SK-N-MC (cell line): ENCODE results near the gene LTBP1.

Experiments used
- EZH2 ChIP-seq: fragments of 200-600 bp; sonication (generic); IDR thresholded peaks from one replicate; pipeline ENCODE4 v1.6.1; 2017; ENCODE audit warnings: antibody characterized with exemption
- POLR2AphosphoS5 ChIP-seq: IDR thresholded peaks from 2 replicates; pipeline ENCODE4 v1.6.1; 2012; ENCODE audit warnings: mild to moderate bottlenecking, low read depth, low read length, borderline replicate concordance

- TF ChIP-seq EZH2 = no peak
- TF ChIP-seq POLR2AphosphoS5 = no peak
Observed at GRCh38 chr2:33209976-33210375, 263.2 kb downstream of the LTBP1 start.
